H1 (cell line): ENCODE data around the gene SHLD1. TPM values are rescaled to one million over a fixed set of nuclear protein-coding genes. Genes with fewer than 3 reads are reported as not detected.
"Not testable (repeated sequence)": the region's sequence is repeated elsewhere in the genome, so short reads cannot be mapped to it uniquely, and the experiment has no call there.

Experiments
- CTCF ChIA-PET: fragments of 300-600 bp; sonication (Branson Sonifier 250); formaldehyde crosslinking; loops from one replicate; lab custom pipeline; 2021; ENCODE audit not compliant: partially characterized antibody; lab: Charles Lee
- POLR2A ChIA-PET: fragments of 300-600 bp; sonication (Branson Sonifier 250); formaldehyde crosslinking; loops from one replicate; lab custom pipeline; 2021; ENCODE audit warnings: inconsistent platforms; ENCODE audit not compliant: partially characterized antibody; lab: Charles Lee
- DNase-seq, 2 experiments: peaks; one replicate each; pipeline versions ENCODE4 v3.0.0 to v3.0.0-alpha.2; 2010 to 2022; ENCODE audit warnings: low spot score in 2 of 2, low read depth in 1 of 2, mixed read lengths in 1 of 2
- FAIRE-seq: peaks from 2 replicates; lab custom pipeline; 2011; peaks lifted over from hg19 to GRCh38; lab: Jason Lieb, UNC
- H2AFZ ChIP-seq: 2 replicates; pipeline ENCODE4 v1.8.1; 2012; ENCODE audit warnings: low read length, inconsistent platforms
- H2AK5ac ChIP-seq: 2 replicates; pipeline ENCODE4 v1.6.1; 2013; ENCODE audit warnings: low read depth, low read length
- H2BK120ac ChIP-seq: replicated peaks from 2 replicates; pipeline ENCODE3; 2013; ENCODE audit warnings: low read depth, low read length, inconsistent platforms
- H2BK12ac ChIP-seq: 2 replicates; pipeline ENCODE4 v1.6.1; 2013; ENCODE audit warnings: low read depth, low read length
- H2BK15ac ChIP-seq: 2 replicates; pipeline ENCODE4 v1.6.1; 2013; ENCODE audit warnings: low read length
- H2BK20ac ChIP-seq: 2 replicates; pipeline ENCODE4 v1.6.1; 2013; ENCODE audit warnings: low read length
- H2BK5ac ChIP-seq: 2 replicates; pipeline ENCODE4 v1.6.1; 2013; ENCODE audit warnings: low read depth, low read length
- H3K14ac ChIP-seq: 2 replicates; pipeline ENCODE4 v1.6.1; 2013; ENCODE audit warnings: inconsistent platforms; ENCODE audit not compliant: insufficient read length
- H3K18ac ChIP-seq: 2 replicates; pipeline ENCODE4 v1.6.1; 2013; ENCODE audit warnings: low read length; ENCODE audit errors: extremely low read depth
- H3K23ac ChIP-seq: 2 replicates; pipeline ENCODE4 v1.6.1; 2013; ENCODE audit warnings: inconsistent platforms; ENCODE audit not compliant: insufficient read length
- H3K23me2 ChIP-seq: 2 replicates; pipeline ENCODE4 v1.6.1; 2013; ENCODE audit warnings: low read depth, low read length
- H3K27ac ChIP-seq: 2 replicates; pipeline ENCODE4 v1.6.1; 2011; ENCODE audit warnings: low read depth, low read length, inconsistent platforms
- H3K27me3 ChIP-seq, 4 experiments: replicated peaks in 1 of 4; 1 replicate in 1 of 4; 2 replicates in 3 of 4; pipeline versions ENCODE4 v1.6.1 to v1.8.1; 2011 to 2013; ENCODE audit warnings: low read length in 3 of 4, mild to moderate bottlenecking in 3 of 4, inconsistent platforms in 2 of 4, mixed read lengths in 2 of 4, moderate library complexity in 1 of 4; ENCODE audit not compliant: control insufficient read depth in 3 of 4, insufficient read depth in 3 of 4; ENCODE audit errors: extremely low read depth in 1 of 4
- H3K36me3 ChIP-seq, 4 experiments: 2 replicates each; pipeline versions ENCODE4 v1.6.1 to v1.8.1; 2011 to 2013; ENCODE audit warnings: mild to moderate bottlenecking in 4 of 4, low read length in 3 of 4, moderate library complexity in 2 of 4, control low read depth in 1 of 4, inconsistent platforms in 1 of 4; ENCODE audit not compliant: insufficient read depth in 4 of 4, control insufficient read depth in 2 of 4
- H3K4ac ChIP-seq: replicated peaks from 2 replicates; pipeline ENCODE3; 2013; ENCODE audit warnings: low read length, low read depth, mixed read lengths, inconsistent platforms; ENCODE audit not compliant: insufficient read length
- H3K4me1 ChIP-seq, 4 experiments: replicated peaks in 1 of 4; 1 replicate in 1 of 4; 2 replicates in 3 of 4; pipeline versions ENCODE4 v1.6.1 to v1.8.1; 2011 to 2013; ENCODE audit warnings: low read length in 3 of 4, inconsistent platforms in 2 of 4, mixed read lengths in 1 of 4; ENCODE audit not compliant: insufficient read depth in 4 of 4, control insufficient read depth in 3 of 4
- H3K4me2 ChIP-seq, 2 experiments: 2 replicates each; pipeline versions ENCODE4 v1.6.1 to v1.8.1; 2011 to 2013; ENCODE audit warnings: low read depth in 2 of 2, low read length in 2 of 2, control low read depth in 1 of 2, inconsistent platforms in 1 of 2, mild to moderate bottlenecking in 1 of 2; ENCODE audit not compliant: insufficient read depth in 1 of 2
- H3K4me3 ChIP-seq, 4 experiments: fragments of 200-600, 300-600 bp in 1 of 4; sonication (generic), shearing (Covaris generic), sonication (Bioruptor Twin) in 1 of 4; 2 replicates each; pipeline versions ENCODE4 v1.5.1 to v1.8.1; 2011 to 2016; ENCODE audit warnings: low read length in 4 of 4, low read depth in 3 of 4, control low read depth in 2 of 4, inconsistent platforms in 2 of 4, mild to moderate bottlenecking in 2 of 4, mixed read lengths in 1 of 4, moderate library complexity in 1 of 4; ENCODE audit not compliant: insufficient read depth in 2 of 4; ENCODE audit errors: extremely low read depth in 1 of 4
- H3K56ac ChIP-seq: replicated peaks from 2 replicates; pipeline ENCODE3; 2013; ENCODE audit warnings: low read depth, mild to moderate bottlenecking, mixed read lengths, low read length, inconsistent platforms; ENCODE audit not compliant: insufficient read length
- H3K79me1 ChIP-seq: 2 replicates; pipeline ENCODE4 v1.6.1; 2013; ENCODE audit warnings: low read depth, low read length, control low read depth
- H3K79me2 ChIP-seq, 2 experiments: 2 replicates each; pipeline versions ENCODE4 v1.6.1 to v1.8.1; 2012 to 2013; ENCODE audit warnings: low read length in 2 of 2, mild to moderate bottlenecking in 2 of 2, inconsistent platforms in 1 of 2; ENCODE audit not compliant: insufficient read depth in 2 of 2, control insufficient read depth in 1 of 2
- H3K9ac ChIP-seq, 4 experiments: replicated peaks in 1 of 4; 1 replicate in 1 of 4; 2 replicates in 3 of 4; pipeline versions ENCODE4 v1.6.1 to v1.8.1; 2011 to 2013; ENCODE audit warnings: low read depth in 3 of 4, low read length in 3 of 4, control low read depth in 2 of 4, mild to moderate bottlenecking in 2 of 4, moderate library complexity in 2 of 4, inconsistent platforms in 1 of 4; ENCODE audit errors: extremely low read depth in 1 of 4
- H3K9me3 ChIP-seq, 2 experiments: 2 replicates each; pipeline versions ENCODE4 v1.6.1 to v1.8.1; 2012 to 2013; ENCODE audit warnings: mild to moderate bottlenecking in 2 of 2, moderate library complexity in 2 of 2, control low read depth in 1 of 2, inconsistent platforms in 1 of 2, low read depth in 1 of 2, low read length in 1 of 2, mixed read lengths in 1 of 2; ENCODE audit not compliant: insufficient read depth in 2 of 2
- H4K20me1 ChIP-seq, 2 experiments: replicated peaks in 1 of 2; 2 replicates each; pipeline versions ENCODE3 to v1.8.1; 2011 to 2013; ENCODE audit warnings: inconsistent platforms in 2 of 2, low read length in 2 of 2, mild to moderate bottlenecking in 1 of 2; ENCODE audit not compliant: insufficient read depth in 2 of 2, control insufficient read depth in 1 of 2
- H4K5ac ChIP-seq: 2 replicates; pipeline ENCODE4 v1.6.1; 2013; ENCODE audit warnings: low read length, low read depth, mixed read lengths, inconsistent platforms; ENCODE audit not compliant: insufficient read length
- H4K8ac ChIP-seq: 2 replicates; pipeline ENCODE4 v1.8.0; 2013; ENCODE audit warnings: mild to moderate bottlenecking, moderate library complexity, low read length, inconsistent platforms; ENCODE audit not compliant: insufficient read depth; ENCODE audit errors: extremely low read depth
- H4K91ac ChIP-seq: replicated peaks from 2 replicates; pipeline ENCODE3; 2013; ENCODE audit warnings: low read length, mixed read lengths, inconsistent platforms; ENCODE audit not compliant: insufficient read length
- WGBS, 2 experiments: shearing (Covaris generic) in 1 of 2; methylation state at CpG; one replicate each; pipeline versions ENCODE4 v1.1.6 to v1.1.7; 2013 to 2015; ENCODE audit warnings: low lambda C conversion rate in 2 of 2, mixed read lengths in 2 of 2, inconsistent platforms in 1 of 2, low coverage in 1 of 2, missing lambda C conversion rate in 1 of 2; ENCODE audit not compliant: insufficient replicate concordance in 2 of 2, insufficient coverage in 1 of 2, insufficient read length in 1 of 2; ENCODE audit errors: extremely low coverage in 1 of 2, missing lambda C conversion rate in 1 of 2; 5-methylcytosine and 5-hydroxymethylcytosine counted together
- polyA plus RNA-seq, 7 experiments: library from polyadenylated mRNA; depleted of rRNA in 3 of 7; stranded (reverse) in 5 of 7; unstranded in 2 of 7; fragments of >200 nt in 5 of 7; fragments of 200-250 nt in 2 of 7; gene quantifications; 1 replicate in 5 of 7; 2 replicates in 1 of 7; 4 replicates in 1 of 7; pipeline versions ENCODE4 v1.2.1 to v1.2.3, GENCODE V29; 2011 to 2013; ENCODE audit warnings: missing spikeins in 2 of 7, mixed read lengths in 2 of 7
- total RNA-seq: library from RNA; stranded (reverse); fragmentation: NEBNext Ultra II Directional; extraction: Animal tissue kit (Norgen Biotek cat#: 25700); gene quantifications from 2 replicates; pipeline ENCODE4 v1.2.1, GENCODE V29; 2021

The SHLD1 gene
- total and polyA plus RNA-seq, 2 of the 8 experiments (the other 6 are each of a cell fraction or from before 2014, with no cell fraction given): 4.2 to 6.5 TPM

- H4K8ac ChIP-seq, H3K4me1 ChIP-seq, H2BK15ac ChIP-seq, H3K4me2 ChIP-seq, H3K14ac ChIP-seq, H2BK120ac ChIP-seq, H3K4ac ChIP-seq, DNase-seq, H3K79me1 ChIP-seq, H3K23me2 ChIP-seq, H2BK20ac ChIP-seq, H3K23ac ChIP-seq, H3K27ac ChIP-seq, H3K56ac ChIP-seq, H4K91ac ChIP-seq, H3K36me3 ChIP-seq, POLR2A ChIA-PET, H3K4me3 ChIP-seq, H2AK5ac ChIP-seq, H3K79me2 ChIP-seq, H4K5ac ChIP-seq, H4K20me1 ChIP-seq, FAIRE-seq, H2BK12ac ChIP-seq, H3K9ac ChIP-seq, H2AFZ ChIP-seq, H3K27me3 ChIP-seq, H2BK5ac ChIP-seq, H3K18ac ChIP-seq, H3K9me3 ChIP-seq: not testable (repeated sequence)
- CTCF ChIA-PET: interaction anchor here (0.6 to 1.7 kb wide), 4 partner anchors 9 to 157 kb away, joined by 3 to 4 read pairs (median 4); no protein-coding TSS in a partner anchor
- 82% methylated on average over 3 of the region's 3 CpGs; no CpG with 5 or more reads in 1 of the 2 experiments for WGBS, 2 experiments
These were observed 25.1 kb upstream of the SHLD1 start for GRCh38 chr20:5725183-5725463.
